Endothelial cell of umbilical vein (primary cell): Measurements from ENCODE around the gene PURB. TPM values are rescaled to one million over a fixed set of nuclear protein-coding genes. Genes with fewer than 3 reads are reported as not detected.

Experiments
- Bru-seq: library from RNA; stranded (reverse); fragments of 400-500 nt; gene quantifications from one replicate; lab custom pipeline; 2021; lab: Mats Ljungman, UMichigan
- BruChase-seq, 2 experiments: library from RNA; stranded (reverse); fragments of 400-500 nt; gene quantifications; one replicate each; lab custom pipeline; 2021; lab: Mats Ljungman, UMichigan
- BruUV-seq: library from RNA; stranded (reverse); fragments of 400-500 nt; replicated peaks from 2 replicates; lab custom pipeline; 2021; lab: Mats Ljungman, UMichigan
- CTCF ChIA-PET: fragments of 300-600, 350-600 bp; sonication (Branson Sonifier 250); formaldehyde crosslinking; loops from one replicate; lab custom pipeline; 2021; ENCODE audit warnings: antibody characterized with exemption, inconsistent platforms; lab: Charles Lee
- POLR2A ChIA-PET: fragments of 300-600, 350-600 bp; sonication (Branson Sonifier 250); formaldehyde crosslinking; loops from one replicate; lab custom pipeline; 2021; ENCODE audit warnings: antibody characterized with exemption, inconsistent platforms; lab: Charles Lee
- DNase-seq: peaks from one replicate; pipeline ENCODE4 v3.0.0-alpha.2; 2011; ENCODE audit warnings: low read depth, low spot score
- FAIRE-seq: peaks from 2 replicates; lab custom pipeline; 2011; peaks lifted over from hg19 to GRCh38; lab: Jason Lieb, UNC
- H2AFZ ChIP-seq: 2 replicates; pipeline ENCODE4 v1.6.0; 2012; ENCODE audit warnings: low read depth, low read length, control low read depth, inconsistent platforms
- H3K27ac ChIP-seq: 2 replicates; pipeline ENCODE4 v1.5.1; 2011; ENCODE audit warnings: low read depth, mild to moderate bottlenecking, control low read depth, low read length, moderate library complexity; ENCODE audit not compliant: insufficient read depth
- H3K27me3 ChIP-seq, 2 experiments: 2 replicates each; pipeline versions ENCODE4 v1.6.0 to v1.6.1; 2011; ENCODE audit warnings: low read length in 2 of 2, mixed read lengths in 1 of 2; ENCODE audit not compliant: control insufficient read depth in 2 of 2, insufficient read depth in 2 of 2
- H3K36me3 ChIP-seq, 2 experiments: 2 replicates in 1 of 2; 3 replicates in 1 of 2; pipeline ENCODE4 v1.5.1; 2011; ENCODE audit warnings: low read length in 2 of 2, mild to moderate bottlenecking in 1 of 2, moderate library complexity in 1 of 2; ENCODE audit not compliant: control insufficient read depth in 2 of 2, insufficient read depth in 2 of 2; ENCODE audit errors: extremely low read depth in 1 of 2
- H3K4me1 ChIP-seq: 3 replicates; pipeline ENCODE4 v1.5.1; 2011; ENCODE audit warnings: mild to moderate bottlenecking, low read length; ENCODE audit not compliant: control insufficient read depth, insufficient read depth; ENCODE audit errors: extremely low read depth
- H3K4me2 ChIP-seq: 2 replicates; pipeline ENCODE4 v1.6.1; 2011; ENCODE audit warnings: low read length, control low read depth, mixed read lengths; ENCODE audit not compliant: insufficient read depth
- H3K4me3 ChIP-seq, 3 experiments: fragments of 200-600 bp in 1 of 3; sonication (generic), shearing (Covaris generic) in 1 of 3; replicated peaks in 1 of 3; 2 replicates each; pipeline ENCODE4 v1.5.1; 2011 to 2016; ENCODE audit warnings: control low read depth in 3 of 3, low read length in 3 of 3, mild to moderate bottlenecking in 2 of 3, inconsistent platforms in 1 of 3, low read depth in 1 of 3, moderate library complexity in 1 of 3; ENCODE audit not compliant: insufficient read depth in 1 of 3
- H3K79me2 ChIP-seq: 2 replicates; pipeline ENCODE4 v1.6.0; 2012; ENCODE audit warnings: low read length, inconsistent platforms; ENCODE audit not compliant: control insufficient read depth, insufficient read depth
- H3K9ac ChIP-seq: replicated peaks from 2 replicates; pipeline ENCODE3; 2011; ENCODE audit warnings: low read length, control low read depth; ENCODE audit not compliant: insufficient read depth; ENCODE audit errors: extremely low read depth
- H3K9me1 ChIP-seq: replicated peaks from 3 replicates; pipeline ENCODE4 v1.6.0; 2011; ENCODE audit warnings: mild to moderate bottlenecking, low read length; ENCODE audit not compliant: control insufficient read depth, insufficient read depth; ENCODE audit errors: extremely low read depth
- H3K9me3 ChIP-seq: replicated peaks from 2 replicates; pipeline ENCODE4 v1.5.1; 2012; ENCODE audit warnings: low read length, inconsistent platforms; ENCODE audit not compliant: control insufficient read depth, insufficient read depth
- H4K20me1 ChIP-seq: replicated peaks from 2 replicates; pipeline ENCODE3; 2011; ENCODE audit warnings: mild to moderate bottlenecking, low read length; ENCODE audit not compliant: control insufficient read depth, insufficient read depth; ENCODE audit errors: extremely low read depth
- EZH2 ChIP-seq: IDR thresholded peaks from 2 replicates; pipeline ENCODE4 v1.6.1; 2012; ENCODE audit warnings: borderline replicate concordance, low read depth, mild to moderate bottlenecking, moderate library complexity, low read length, inconsistent platforms; ENCODE audit not compliant: severe bottlenecking
- FOS ChIP-seq: IDR thresholded peaks from 2 replicates; pipeline ENCODE4 v1.6.1; 2011; ENCODE audit warnings: mild to moderate bottlenecking, low read length, moderate library complexity, borderline replicate concordance; ENCODE audit not compliant: insufficient read depth
- GATA2 ChIP-seq: IDR thresholded peaks from 2 replicates; pipeline ENCODE4 v1.7.0; 2011; ENCODE audit warnings: low read depth, mild to moderate bottlenecking, moderate library complexity, mixed read lengths, low read length; ENCODE audit not compliant: insufficient read length, insufficient read depth
- JUN ChIP-seq: IDR thresholded peaks from 2 replicates; pipeline ENCODE4 v1.6.1; 2011; ENCODE audit warnings: borderline replicate concordance, low read depth; ENCODE audit not compliant: insufficient read length, insufficient read depth
- MYC ChIP-seq: IDR thresholded peaks from one replicate; pipeline ENCODE4 v1.6.1; 2011; ENCODE audit warnings: mild to moderate bottlenecking, low read depth, low read length
- POLR2A ChIP-seq: IDR thresholded peaks from 2 replicates; pipeline ENCODE4 v1.6.1; 2012; ENCODE audit warnings: low read depth, mild to moderate bottlenecking, control low read depth, low read length
- POLR2AphosphoS5 ChIP-seq: IDR thresholded peaks from 2 replicates; pipeline ENCODE4 v1.6.1; 2012; ENCODE audit warnings: low read depth, mild to moderate bottlenecking, control low read depth, low read length, moderate library complexity; ENCODE audit not compliant: insufficient read depth
- dilution Hi-C: fragments of 300-500 bp; cut with MboI; formaldehyde crosslinking; loops from one replicate; pipeline ENCODE4 v1.15.0; 2019; ENCODE audit warnings: low sequenced_read_pairs; ENCODE audit not compliant: extremely low pct_ligation_motif_present
- intact Hi-C: fragments of 100-400 bp; cut with micrococcal nuclease; formaldehyde crosslinking; loops from one replicate; pipeline ENCODE4 v1.10.0; 2022
- long read RNA-seq: library from polyadenylated mRNA; stranded (forward); transcript quantifications from one replicate; pipeline ENCODE4 v2.0.0, GENCODE V29; 2021
- polyA minus RNA-seq, 3 experiments: library from RNA; depleted of rRNA, polyadenylated mRNA; stranded (reverse); fragments of >200 nt; gene quantifications; 1 replicate in 1 of 3; 2 replicates in 2 of 3; pipeline ENCODE4 v1.2.3, GENCODE V29; 2011
- polyA plus RNA-seq, 4 experiments: library from polyadenylated mRNA; depleted of rRNA in 3 of 4; stranded (reverse) in 3 of 4; unstranded in 1 of 4; fragments of >200 nt; gene quantifications; 2 replicates each; pipeline versions ENCODE4 v1.2.1 to v1.2.3, GENCODE V29; 2011 to 2012; ENCODE audit warnings: missing spikeins in 1 of 4
- total RNA-seq: library from RNA; stranded (reverse); gene quantifications from 2 replicates; pipeline ENCODE4 v1.2.3, GENCODE V29; 2021
- TF ChIP-seq, protein P1 (sequence below), 2 donors: IDR thresholded peaks; 1 replicate in 1 of 2; 2 replicates in 1 of 2; pipeline ENCODE4 v1.5.1; 2011; ENCODE audit warnings: low read length in 2 of 2, mild to moderate bottlenecking in 2 of 2, moderate library complexity in 2 of 2, control low read depth in 1 of 2, inconsistent platforms in 1 of 2, low read depth in 1 of 2; ENCODE audit not compliant: insufficient read depth in 1 of 2; ENCODE audit errors: extremely low read depth in 1 of 2
- TF ChIP-seq, protein P2 (sequence below): IDR thresholded peaks from 2 replicates; pipeline ENCODE4 v1.6.1; 2011; ENCODE audit not compliant: insufficient read depth, insufficient read length

The PURB gene
- 25.0 and 25.5 TPM in 2 replicates for total RNA-seq
- polyA plus RNA-seq = 2.2 and 2.7 TPM in 2 replicates
- polyA plus RNA-seq (2011; cell fraction: cytosol; rRNA removed) = 5.0 and 5.1 TPM in 2 replicates
- polyA plus RNA-seq (2011; cell fraction: nucleus; rRNA removed) = 5.1 and 6.9 TPM in 2 replicates
- 8.3 and 14.1 TPM in 2 replicates for polyA plus RNA-seq (2012)
- polyA minus RNA-seq = 5.9 and 6.2 TPM in 2 replicates
- polyA minus RNA-seq (2011; cell fraction: cytosol; rRNA and poly(A)+ RNA removed) = 11.9 TPM
- 9.7 and 10.6 TPM in 2 replicates for polyA minus RNA-seq (2011; cell fraction: nucleus; rRNA and poly(A)+ RNA removed)
- Bru-seq, nascent RNA = percentile 96 among the genes with signal in this experiment
- percentile 96 among the genes with signal in this experiment for BruChase-seq, experiment 1, labeled RNA remaining after a 6-hour chase
- BruChase-seq, experiment 2, labeled RNA remaining after a 2-hour chase = percentile 99 among the genes with signal in this experiment
- long read RNA-seq, full-length matches to known transcripts = 32 of 32 reads
- long read RNA-seq, partial matches to known transcripts = 0 of 32 reads
- long read RNA-seq, other reads (novel, unspliced or antisense) = 0 of 32 reads

DNA sequence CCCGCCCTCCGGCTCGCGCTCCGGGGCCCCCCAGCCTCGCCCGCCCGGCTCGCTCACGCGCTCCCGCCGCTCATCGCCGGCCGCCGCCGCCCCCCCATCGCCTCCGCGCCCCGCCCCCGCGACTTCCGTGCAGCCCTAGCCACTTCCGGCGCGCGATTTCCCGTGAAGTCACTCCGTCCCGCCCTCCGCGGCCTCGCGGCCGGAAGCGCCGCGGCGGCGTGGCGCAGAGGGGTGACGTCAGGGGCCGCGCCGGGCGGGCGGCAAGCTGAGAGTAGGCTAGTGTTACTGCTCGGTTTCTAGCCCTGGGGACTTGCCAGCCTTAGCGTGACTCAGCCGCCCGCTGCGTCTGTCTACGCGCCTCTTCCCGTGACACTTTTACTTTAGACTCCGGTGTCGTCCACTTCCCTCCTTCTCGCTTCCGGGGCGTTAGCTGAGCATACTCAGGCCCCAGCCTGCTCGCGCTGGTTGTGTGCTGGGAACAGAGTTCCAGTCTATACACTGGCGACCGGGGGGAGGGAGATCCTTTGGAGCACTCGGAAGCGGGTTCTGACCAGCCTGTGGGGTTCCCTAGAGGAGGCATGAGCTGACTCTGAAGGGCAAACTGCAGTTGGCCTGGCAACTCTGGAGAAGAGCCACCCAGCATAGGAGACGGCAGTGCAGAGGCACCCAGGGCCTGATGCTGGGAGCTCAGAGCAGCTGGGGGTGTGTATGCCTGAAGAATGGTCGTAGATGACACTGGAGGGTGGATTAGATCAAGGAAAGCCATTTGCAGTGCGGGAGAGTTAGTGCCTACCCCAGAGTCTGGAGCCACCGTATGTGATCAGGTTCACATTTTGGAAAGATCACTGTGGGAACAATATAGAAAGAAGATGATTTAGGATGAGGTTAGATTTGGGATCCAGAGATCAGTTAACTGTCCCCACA, at the start of gene PURB:
Gene PURB (minus strand): TSS at position 137 of the 924 bp plus-strand sequence. CDS start 182 bp downstream, outside the sequence.
- Histone ChIP-seq H3K27ac (peak within 1 kb of the TSS; percentile 91), H3K9me3 (no peaks in the 10 kb centered on the region), H3K4me2 (peak within 1 kb of the TSS; percentile 89), H4K20me1 (peaks cover 7% of the 10 kb centered on the region), H3K27me3 (no peaks in the 10 kb centered on the region), H3K4me1 (peaks cover 42% of the 10 kb centered on the region), H3K9me1 (no peaks in the 10 kb centered on the region), H2AFZ (peak within 1 kb of the TSS; percentile 18), H3K36me3 (no peaks in the 10 kb centered on the region), H3K9ac (peak within 1 kb of the TSS; percentile 96), H3K79me2 (peaks cover 44% of the 10 kb centered on the region), H3K4me3 (peak within 1 kb of the TSS; percentile 30 to 85 (median 78))
- intact Hi-C loops = loop anchor here (1.0 to 2.0 kb wide), 7 partner anchors 29 to 279 kb away; partner anchors contain the start of genes H2AZ2, OGDH, PPIA and TBRG4
- TF ChIP-seq FOS = peak; percentile 76
- TF ChIP-seq, protein P1, sequence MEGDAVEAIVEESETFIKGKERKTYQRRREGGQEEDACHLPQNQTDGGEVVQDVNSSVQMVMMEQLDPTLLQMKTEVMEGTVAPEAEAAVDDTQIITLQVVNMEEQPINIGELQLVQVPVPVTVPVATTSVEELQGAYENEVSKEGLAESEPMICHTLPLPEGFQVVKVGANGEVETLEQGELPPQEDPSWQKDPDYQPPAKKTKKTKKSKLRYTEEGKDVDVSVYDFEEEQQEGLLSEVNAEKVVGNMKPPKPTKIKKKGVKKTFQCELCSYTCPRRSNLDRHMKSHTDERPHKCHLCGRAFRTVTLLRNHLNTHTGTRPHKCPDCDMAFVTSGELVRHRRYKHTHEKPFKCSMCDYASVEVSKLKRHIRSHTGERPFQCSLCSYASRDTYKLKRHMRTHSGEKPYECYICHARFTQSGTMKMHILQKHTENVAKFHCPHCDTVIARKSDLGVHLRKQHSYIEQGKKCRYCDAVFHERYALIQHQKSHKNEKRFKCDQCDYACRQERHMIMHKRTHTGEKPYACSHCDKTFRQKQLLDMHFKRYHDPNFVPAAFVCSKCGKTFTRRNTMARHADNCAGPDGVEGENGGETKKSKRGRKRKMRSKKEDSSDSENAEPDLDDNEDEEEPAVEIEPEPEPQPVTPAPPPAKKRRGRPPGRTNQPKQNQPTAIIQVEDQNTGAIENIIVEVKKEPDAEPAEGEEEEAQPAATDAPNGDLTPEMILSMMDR (IDR thresholded peaks at IDR 0.05; ENCODE audit: extremely low read depth in 1 of 2, insufficient read depth in 1 of 2, low read depth in 1 of 2, low read length in 2 of 2) = no peak
- TF ChIP-seq MYC = peak; percentile 9
- no peak for TF ChIP-seq EZH2
- peak; percentile 69 for TF ChIP-seq JUN
- TF ChIP-seq POLR2AphosphoS5 = peak; percentile 75
- TF ChIP-seq POLR2A = no peak
- no peak for TF ChIP-seq GATA2
- TF ChIP-seq, protein P2, sequence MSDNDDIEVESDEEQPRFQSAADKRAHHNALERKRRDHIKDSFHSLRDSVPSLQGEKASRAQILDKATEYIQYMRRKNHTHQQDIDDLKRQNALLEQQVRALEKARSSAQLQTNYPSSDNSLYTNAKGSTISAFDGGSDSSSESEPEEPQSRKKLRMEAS = peak; percentile 67
- BruUV-seq = TSS peak; percentile 69
- dilution Hi-C loops = no loop called here
- ChIA-PET CTCF (interaction anchor here (0.6 to 2.6 kb wide), 3 partner anchors 28 to 114 kb away, joined by 3 to 20 read pairs (median 6); no protein-coding TSS in a partner anchor), POLR2A (interaction anchor here (1.6 to 1.7 kb wide), 2 partner anchors 37 to 114 kb away, joined by 3 to 7 read pairs; partner anchors contain the start of genes CCM2 and H2AZ2)
- DNase-seq (peak; percentile 97), FAIRE-seq (peak; percentile 81)
